GM18909 (cell line): ENCODE measurements around the gene CCN6.
A peak's percentile ranks its signal among the peaks of the same experiment; 100 is the strongest.
"Not testable (repeated sequence)": the region's sequence is repeated elsewhere in the genome, so short reads cannot be mapped to it uniquely, and the experiment has no call there.

Source experiments
- ATAC-seq: cut with Tn5 transposase; IDR thresholded peaks from one replicate; pipeline ENCODE4 v1.9.1; 2021; ENCODE audit warnings: mild to moderate bottlenecking; ENCODE audit not compliant: unreplicated experiment, poor library complexity

CCN6 gene

GRCh38 chr6:112029045-112029822 lies 24.7 kb upstream of the CCN6 start:
- peak; percentile 68 for ATAC-seq

GRCh38 chr6:112030206-112030960 lies 23.5 kb upstream of the CCN6 start:
- no peak for ATAC-seq

- no peak for ATAC-seq
These were observed 22.8 kb upstream of the CCN6 start for GRCh38 chr6:112030961-112031660.

- ATAC-seq, result no peak
These were observed 21.9 kb upstream of the CCN6 start for GRCh38 chr6:112031960-112032359.

- no peak for ATAC-seq
These were observed 21.2 kb upstream of the CCN6 start for GRCh38 chr6:112032728-112033127.

GRCh38 chr6:112033791-112034615 lies 19.9 kb upstream of the CCN6 start:
- ATAC-seq, result no peak

- no peak for ATAC-seq
These were observed 19.3 kb upstream of the CCN6 start for GRCh38 chr6:112034616-112034995.

- ATAC-seq, result no peak
These were observed 17.7 kb upstream of the CCN6 start for GRCh38 chr6:112036088-112036637.

GRCh38 chr6:112037783-112038216 lies 16.1 kb upstream of the CCN6 start:
- ATAC-seq, result no peak

- no peak for ATAC-seq
These were observed 15.6 kb upstream of the CCN6 start for GRCh38 chr6:112038268-112038667.

- no peak for ATAC-seq
These were observed 15.0 kb upstream of the CCN6 start for GRCh38 chr6:112038756-112039430.

- ATAC-seq, result no peak
These were observed 14.5 kb upstream of the CCN6 start for GRCh38 chr6:112039431-112039770.

GRCh38 chr6:112040956-112041355 lies 12.9 kb upstream of the CCN6 start:
- no peak for ATAC-seq

GRCh38 chr6:112041535-112041934 lies 12.4 kb upstream of the CCN6 start:
- no peak for ATAC-seq

GRCh38 chr6:112043032-112044007 lies 10.6 kb upstream of the CCN6 start:
- peak; percentile 94 for ATAC-seq

- no peak for ATAC-seq
These were observed 9.7 kb upstream of the CCN6 start for GRCh38 chr6:112044196-112044595.

- no peak for ATAC-seq
These were observed 9.0 kb upstream of the CCN6 start for GRCh38 chr6:112044856-112045255.

GRCh38 chr6:112047523-112047922 lies 6.4 kb upstream of the CCN6 start:
- not testable (repeated sequence) for ATAC-seq
